ENCODE results near the gene NUF2.
"Not testable (repeated sequence)": the region's sequence is repeated elsewhere in the genome, so short reads cannot be mapped to it uniquely, and the experiment has no call there.

Gene NUF2

GRCh38 chr1:163335216-163335615 lies 13.5 kb downstream of the NUF2 start:
- no peak for DNase-seq (ENCODE audit: low read depth in 3 of 3)

- no peak for DNase-seq (ENCODE audit: low read depth in 3 of 3)
Measured at GRCh38 chr1:163337631-163338030, 15.9 kb downstream of the NUF2 start.

- DNase-seq (ENCODE audit: low read depth in 3 of 3): no peak
Measured at GRCh38 chr1:163346326-163346870, 24.6 kb downstream of the NUF2 start.

GRCh38 chr1:163347106-163347505 lies 25.4 kb downstream of the NUF2 start:
- no peak for DNase-seq (ENCODE audit: low read depth in 3 of 3)

- DNase-seq (ENCODE audit: low read depth in 3 of 3): no peak
Measured at GRCh38 chr1:163351912-163352311, 30.2 kb downstream of the NUF2 start.

- no peak for DNase-seq (ENCODE audit: low read depth in 3 of 3)
Measured at GRCh38 chr1:163357378-163357777, 35.6 kb downstream of the NUF2 start.

- not testable (repeated sequence) for DNase-seq (ENCODE audit: low read depth in 3 of 3)
Measured at GRCh38 chr1:163358172-163358571, 36.4 kb downstream of the NUF2 start.

- no peak for DNase-seq (ENCODE audit: low read depth in 3 of 3)
Measured at GRCh38 chr1:163361123-163361934, 39.6 kb downstream of the NUF2 start.

- DNase-seq (ENCODE audit: low read depth in 3 of 3): no peak
Measured at GRCh38 chr1:163365186-163365585, 43.4 kb downstream of the NUF2 start.

- DNase-seq (ENCODE audit: low read depth in 3 of 3): no peak
Measured at GRCh38 chr1:163366555-163366954, 44.8 kb downstream of the NUF2 start.

- no peak for DNase-seq (ENCODE audit: low read depth in 3 of 3)
Measured at GRCh38 chr1:163367721-163368120, 46.0 kb downstream of the NUF2 start.

GRCh38 chr1:163372576-163372975 lies 50.8 kb downstream of the NUF2 start:
- DNase-seq (ENCODE audit: low read depth in 3 of 3): no peak

- no peak for DNase-seq (ENCODE audit: low read depth in 3 of 3)
Measured at GRCh38 chr1:163378554-163378953, 56.8 kb downstream of the NUF2 start.

- DNase-seq (ENCODE audit: low read depth in 3 of 3): no peak
Measured at GRCh38 chr1:163379801-163380200, 58.0 kb downstream of the NUF2 start.

GRCh38 chr1:163381487-163382184 lies 59.9 kb downstream of the NUF2 start:
- DNase-seq (ENCODE audit: low read depth in 3 of 3): no peak

- DNase-seq (ENCODE audit: low read depth in 3 of 3): no peak
Measured at GRCh38 chr1:163382395-163382794, 60.6 kb downstream of the NUF2 start.

GRCh38 chr1:163387146-163387545 lies 65.4 kb downstream of the NUF2 start:
- DNase-seq (ENCODE audit: low read depth in 3 of 3): no peak

GRCh38 chr1:163388970-163389369 lies 67.2 kb downstream of the NUF2 start:
- DNase-seq (ENCODE audit: low read depth in 3 of 3): no peak

GRCh38 chr1:163395790-163396189 lies 74.0 kb downstream of the NUF2 start:
- no peak for DNase-seq (ENCODE audit: low read depth in 3 of 3)

GRCh38 chr1:163397451-163398200 lies 75.9 kb downstream of the NUF2 start:
- DNase-seq (ENCODE audit: low read depth in 3 of 3): no peak

GRCh38 chr1:163399001-163399400 lies 77.2 kb downstream of the NUF2 start:
- no peak for DNase-seq (ENCODE audit: low read depth in 3 of 3)

GRCh38 chr1:163399976-163400601 lies 78.3 kb downstream of the NUF2 start:
- DNase-seq (ENCODE audit: low read depth in 3 of 3): no peak
